Mesenchymal stem cell (in vitro differentiated cells and primary cell): ENCODE data around the gene THTPA. TPM values are rescaled to one million over a fixed set of nuclear protein-coding genes. Genes with fewer than 3 reads are reported as not detected.
A peak's percentile ranks its signal among the peaks of the same experiment; 100 is the strongest.

ENCODE experiments used
- DNase-seq: peaks from one replicate; pipeline ENCODE4 v3.0.0-alpha.2; 2013
- H2AFZ ChIP-seq: one replicate; pipeline ENCODE4 v1.6.1; 2013; ENCODE audit warnings: low read depth, mild to moderate bottlenecking, control low read depth, inconsistent platforms, low read length, moderate library complexity
- H2AK5ac ChIP-seq: 2 replicates; pipeline ENCODE4 v1.6.1; 2013; ENCODE audit warnings: low read length, moderate library complexity, mild to moderate bottlenecking, inconsistent platforms; ENCODE audit not compliant: severe bottlenecking
- H2BK120ac ChIP-seq: one replicate; pipeline ENCODE4 v1.6.1; 2013; ENCODE audit warnings: low read depth, mild to moderate bottlenecking, inconsistent platforms, low read length, moderate library complexity
- H2BK12ac ChIP-seq, 2 experiments: one replicate each; pipeline ENCODE4 v1.6.1; 2013; ENCODE audit warnings: inconsistent platforms in 2 of 2, low read length in 2 of 2, mild to moderate bottlenecking in 2 of 2, moderate library complexity in 2 of 2, control low read depth in 1 of 2
- H2BK15ac ChIP-seq: one replicate; pipeline ENCODE4 v1.6.1; 2013; ENCODE audit warnings: mild to moderate bottlenecking, low read depth, inconsistent platforms; ENCODE audit not compliant: poor library complexity, severe bottlenecking
- H2BK5ac ChIP-seq: 2 replicates; pipeline ENCODE4 v1.6.1; 2013; ENCODE audit warnings: low read depth, mild to moderate bottlenecking, low read length, control low read depth, inconsistent platforms; ENCODE audit not compliant: poor library complexity, severe bottlenecking
- H3K14ac ChIP-seq, 2 experiments: one replicate each; pipeline ENCODE4 v1.6.1; 2013; ENCODE audit warnings: inconsistent platforms in 2 of 2, low read length in 2 of 2, control low read depth in 1 of 2, mild to moderate bottlenecking in 1 of 2, moderate library complexity in 1 of 2
- H3K18ac ChIP-seq, 2 experiments: one replicate each; pipeline ENCODE4 v1.6.1; 2013; ENCODE audit warnings: inconsistent platforms in 2 of 2, low read length in 2 of 2, control low read depth in 1 of 2, low read depth in 1 of 2, mild to moderate bottlenecking in 1 of 2
- H3K23ac ChIP-seq, 2 experiments: one replicate each; pipeline ENCODE4 v1.6.1; 2013; ENCODE audit warnings: inconsistent platforms in 2 of 2, low read length in 2 of 2, mild to moderate bottlenecking in 2 of 2, moderate library complexity in 2 of 2, control low read depth in 1 of 2
- H3K27ac ChIP-seq: 2 replicates; pipeline ENCODE4 v1.5.1; 2013; ENCODE audit warnings: mild to moderate bottlenecking, moderate library complexity, low read length, control low read depth, inconsistent platforms; ENCODE audit not compliant: poor library complexity, severe bottlenecking
- H3K27me3 ChIP-seq, 2 experiments: 2 replicates each; pipeline versions ENCODE4 v1.6.1 to v1.7.0; 2013; ENCODE audit warnings: low read length in 2 of 2, mild to moderate bottlenecking in 2 of 2, moderate library complexity in 2 of 2, control low read depth in 1 of 2, inconsistent platforms in 1 of 2; ENCODE audit not compliant: control insufficient read depth in 1 of 2, insufficient read depth in 1 of 2
- H3K36me3 ChIP-seq, 2 experiments: 2 replicates each; pipeline versions ENCODE4 v1.6.1 to v1.7.0; 2013; ENCODE audit warnings: low read length in 2 of 2, control low read depth in 1 of 2, inconsistent platforms in 1 of 2, low read depth in 1 of 2, mild to moderate bottlenecking in 1 of 2; ENCODE audit not compliant: insufficient read depth in 2 of 2, control insufficient read depth in 1 of 2
- H3K4ac ChIP-seq, 2 experiments: one replicate each; pipeline ENCODE4 v1.6.1; 2013; ENCODE audit warnings: inconsistent platforms in 2 of 2, low read length in 2 of 2, mild to moderate bottlenecking in 2 of 2, moderate library complexity in 2 of 2, control low read depth in 1 of 2, low read depth in 1 of 2
- H3K4me1 ChIP-seq: 2 replicates; pipeline ENCODE4 v1.6.1; 2013; ENCODE audit warnings: low read depth, low read length, control low read depth; ENCODE audit not compliant: control insufficient read depth, insufficient read depth
- H3K4me2 ChIP-seq: 2 replicates; pipeline ENCODE4 v1.6.1; 2013; ENCODE audit warnings: low read length, mild to moderate bottlenecking, inconsistent platforms; ENCODE audit not compliant: poor library complexity, severe bottlenecking
- H3K4me3 ChIP-seq, 2 experiments: 2 replicates each; pipeline versions ENCODE4 v1.5.1 to v1.7.0; 2013; ENCODE audit warnings: low read length in 2 of 2, mild to moderate bottlenecking in 2 of 2, control low read depth in 1 of 2, low read depth in 1 of 2; ENCODE audit not compliant: insufficient read depth in 1 of 2
- H3K79me1 ChIP-seq: replicated peaks from 2 replicates; pipeline ENCODE4 v1.6.1; 2013; ENCODE audit warnings: mild to moderate bottlenecking, control low read depth, low read length, inconsistent platforms; ENCODE audit not compliant: poor library complexity, severe bottlenecking
- H3K9ac ChIP-seq: 2 replicates; pipeline ENCODE4 v1.7.0; 2013; ENCODE audit warnings: mild to moderate bottlenecking, low read length, moderate library complexity
- H3K9me3 ChIP-seq: 2 replicates; pipeline ENCODE4 v1.7.0; 2013; ENCODE audit warnings: mild to moderate bottlenecking, low read length; ENCODE audit not compliant: control insufficient read depth
- H4K8ac ChIP-seq: one replicate; pipeline ENCODE4 v1.6.1; 2013; ENCODE audit warnings: inconsistent platforms, mild to moderate bottlenecking, low read length, moderate library complexity
- H4K91ac ChIP-seq: one replicate; pipeline ENCODE4 v1.6.1; 2013; ENCODE audit warnings: mild to moderate bottlenecking, low read length, inconsistent platforms
- whole genome bisulfite sequencing: methylation state at CpG from one replicate; pipeline ENCODE4 v1.1.7; 2013; ENCODE audit warnings: mixed read lengths; 5-methylcytosine and 5-hydroxymethylcytosine counted together
- polyA plus RNA-seq, 2 experiments: library from polyadenylated mRNA; stranded (reverse); fragments of 200-250 nt; gene quantifications; one replicate each; pipeline ENCODE4 v1.2.3, GENCODE V29; 2013

The THTPA gene, protein sequence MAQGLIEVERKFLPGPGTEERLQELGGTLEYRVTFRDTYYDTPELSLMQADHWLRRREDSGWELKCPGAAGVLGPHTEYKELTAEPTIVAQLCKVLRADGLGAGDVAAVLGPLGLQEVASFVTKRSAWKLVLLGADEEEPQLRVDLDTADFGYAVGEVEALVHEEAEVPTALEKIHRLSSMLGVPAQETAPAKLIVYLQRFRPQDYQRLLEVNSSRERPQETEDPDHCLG
- 7.2 TPM for polyA plus RNA-seq (2013, experiment 1 of 2)
- polyA plus RNA-seq (2013, experiment 2 of 2), result 7.1 TPM

DNA sequence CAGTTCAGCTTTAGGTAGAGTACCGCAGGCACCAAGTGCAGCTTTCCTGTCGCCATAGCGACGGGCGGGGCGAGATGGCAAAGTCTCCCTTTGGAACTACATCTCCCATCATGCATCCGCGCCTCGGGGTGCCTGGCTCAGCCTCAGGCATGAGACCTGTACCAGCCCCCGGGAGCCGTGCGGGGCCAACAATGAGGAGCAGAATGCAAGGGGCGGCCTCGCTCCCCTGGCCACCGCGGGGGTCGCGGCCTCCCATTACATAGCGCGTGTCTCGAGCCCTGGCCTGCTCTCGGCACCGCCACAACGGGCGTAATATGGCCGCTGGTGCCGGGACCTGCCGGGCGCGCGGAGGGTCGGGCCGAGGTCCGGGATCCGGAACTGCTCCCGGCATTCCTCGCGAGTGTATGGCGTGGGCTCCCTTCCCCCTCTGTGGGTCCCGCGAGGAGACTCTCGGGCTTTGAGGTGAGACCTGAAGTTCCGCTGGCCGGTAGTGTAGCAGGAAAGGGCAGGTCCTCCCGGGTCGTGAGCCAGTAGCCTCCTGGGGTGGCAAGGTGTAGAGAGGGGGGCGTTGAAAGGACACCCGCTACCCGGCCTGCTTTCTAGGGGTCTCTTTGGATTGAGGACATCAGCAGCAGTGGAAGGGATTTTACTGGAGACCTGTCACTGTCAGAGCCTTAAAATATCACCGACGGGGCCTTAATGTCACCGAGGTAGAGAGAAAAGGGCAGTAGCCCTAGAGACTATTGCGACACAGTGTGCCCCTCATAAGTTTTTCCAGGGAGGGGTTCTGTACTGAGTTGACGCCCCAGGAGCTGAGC lies at the start of gene THTPA:
TSS of gene THTPA (plus strand) at position 390 of the 818 bp plus-strand sequence. CDS start 487 bp downstream, outside the sequence.
- peaks cover 27 to 32% of the 10 kb centered on the region in 2 experiments for H3K36me3 ChIP-seq
- H2BK120ac ChIP-seq, result peak within 1 kb of the TSS; percentile 69
- H3K27ac ChIP-seq, result peak within 1 kb of the TSS; percentile 59
- peak within 1 kb of the TSS; percentile 99 for H3K9ac ChIP-seq
- H3K27me3 ChIP-seq, result no peaks in the 10 kb centered on the region
- H2AK5ac ChIP-seq, result peak within 1 kb of the TSS; percentile 11
- peak within 1 kb of the TSS in 1 of 2 experiments; percentile 77 for H3K23ac ChIP-seq
- peak within 1 kb of the TSS; percentile 66 for H2BK5ac ChIP-seq
- H2AFZ ChIP-seq, result peak within 1 kb of the TSS; percentile 95
- H3K4me1 ChIP-seq, result peaks cover 14% of the 10 kb centered on the region
- H3K14ac ChIP-seq, result peak within 1 kb of the TSS in 1 of 2 experiments; percentile 99
- H2BK15ac ChIP-seq, result peak within 1 kb of the TSS; percentile 87
- peak within 1 kb of the TSS; percentile 76 for H3K4me2 ChIP-seq
- H4K91ac ChIP-seq, result peak within 1 kb of the TSS; percentile 93
- H3K4ac ChIP-seq, result peak within 1 kb of the TSS in 1 of 2 experiments; percentile 91
- WGBS, result 3% methylated on average over 53 of the region's 54 CpGs
- H3K18ac ChIP-seq, result peak within 1 kb of the TSS; percentile 96 to 99
- H3K79me1 ChIP-seq, result peaks cover 23% of the 10 kb centered on the region
- H3K9me3 ChIP-seq, result no peaks in the 10 kb centered on the region
- peak within 1 kb of the TSS; percentile 80 to 96 for H3K4me3 ChIP-seq
- H4K8ac ChIP-seq, result peak within 1 kb of the TSS; percentile 92
- peak within 1 kb of the TSS in 1 of 2 experiments; percentile 87 for H2BK12ac ChIP-seq
- peak; percentile 94 for DNase-seq

DNA sequence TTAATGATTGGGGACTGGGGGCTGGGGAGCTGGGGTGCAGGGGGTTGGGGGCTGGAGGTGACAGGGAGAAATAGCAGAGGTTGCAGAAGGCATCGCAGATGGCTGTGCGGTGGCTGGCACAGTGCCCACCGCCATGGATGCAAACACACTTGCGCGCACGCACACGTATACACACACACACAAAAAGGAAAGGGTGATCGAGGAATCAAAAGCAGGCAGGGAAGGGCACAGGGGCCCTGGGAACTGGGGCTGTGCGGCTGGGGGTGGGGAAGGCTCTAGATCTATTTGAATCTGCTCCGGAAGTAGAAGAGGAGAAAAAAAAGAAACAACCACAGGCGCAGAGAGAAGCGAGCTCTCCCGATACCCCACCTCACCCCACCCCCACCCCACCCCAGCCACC lies 43.9 kb upstream of the THTPA start:
- H3K4me1 ChIP-seq, result peaks cover 1% of the 10 kb centered on the region
- H3K4me3 ChIP-seq, result no peak overlapping the region
- H3K9ac ChIP-seq, result no peak overlapping the region
- H2BK15ac ChIP-seq, result no peak overlapping the region
- no peaks in the 10 kb centered on the region for H3K27me3 ChIP-seq
- no peak overlapping the region for H4K91ac ChIP-seq
- no peak overlapping the region for H3K4ac ChIP-seq
- DNase-seq, result no peak
- no peak overlapping the region for H2AK5ac ChIP-seq
- peaks cover 0 to 14% of the 10 kb centered on the region in 2 experiments for H3K36me3 ChIP-seq
- H2BK12ac ChIP-seq, result no peak overlapping the region
- H3K14ac ChIP-seq, result no peak overlapping the region
- 96% methylated on average over 8 of the region's 13 CpGs for WGBS
- H2AFZ ChIP-seq, result no peak overlapping the region
- no peak overlapping the region for H3K4me2 ChIP-seq
- no peaks in the 10 kb centered on the region for H3K79me1 ChIP-seq
- H4K8ac ChIP-seq, result no peak overlapping the region
- H3K23ac ChIP-seq, result no peak overlapping the region
- H3K27ac ChIP-seq, result no peak overlapping the region
- H3K18ac ChIP-seq, result no peak overlapping the region
- H2BK120ac ChIP-seq, result no peak overlapping the region
- H2BK5ac ChIP-seq, result no peak overlapping the region
- no peaks in the 10 kb centered on the region for H3K9me3 ChIP-seq

DNA sequence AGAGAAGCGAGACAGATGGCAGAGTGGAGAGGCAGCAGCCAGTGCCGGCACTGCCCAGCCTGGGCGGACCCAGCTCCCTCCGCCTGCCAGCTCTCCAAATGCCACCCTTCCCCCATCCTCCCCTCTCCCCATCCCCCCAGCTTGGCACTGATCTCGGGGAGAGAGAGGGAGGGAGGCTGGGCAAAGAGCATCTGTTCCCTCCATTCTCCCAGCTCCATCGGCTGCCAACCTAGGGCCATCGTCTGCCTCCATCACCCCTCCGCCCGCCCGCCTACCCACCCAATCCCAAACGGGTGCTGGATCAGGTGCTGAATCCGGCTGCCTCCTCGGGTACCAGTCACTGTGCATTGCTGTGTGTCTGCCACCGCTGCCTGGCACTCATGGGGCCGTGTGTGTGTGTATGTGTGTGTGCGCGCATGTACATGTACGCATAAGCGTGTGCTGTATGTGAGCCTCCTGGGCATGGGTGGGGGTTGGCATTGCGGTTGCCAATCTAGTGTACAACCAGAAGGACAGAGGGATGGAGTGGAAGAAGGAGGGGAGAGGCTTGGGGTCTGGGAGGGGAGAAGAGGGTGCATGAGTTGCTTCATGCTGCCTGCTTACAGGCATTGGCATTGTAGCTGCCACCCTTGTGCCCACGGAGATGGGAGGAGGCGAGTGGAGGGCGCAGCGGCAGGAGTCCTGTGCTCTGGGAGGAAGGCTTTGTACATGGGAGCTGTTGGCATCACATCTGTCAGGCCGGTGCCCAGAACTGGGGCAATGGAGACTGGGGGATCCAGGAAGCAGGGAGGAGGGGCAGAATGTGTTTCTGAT lies 42.9 kb upstream of the THTPA start:
- Histone ChIP-seq H3K4me1 (peaks cover 1% of the 10 kb centered on the region), H3K14ac (no peak overlapping the region), H3K4ac (no peak overlapping the region), H3K4me2 (no peak overlapping the region), H3K36me3 (peaks cover 0 to 14% of the 10 kb centered on the region in 2 experiments), H2BK15ac (no peak overlapping the region), H2BK5ac (no peak overlapping the region), H3K27me3 (no peaks in the 10 kb centered on the region), H2BK120ac (no peak overlapping the region), H3K9ac (no peak overlapping the region), H4K8ac (no peak overlapping the region), H2AFZ (no peak overlapping the region), H3K23ac (peak overlapping the region in 1 of 2 experiments; percentile 3), H3K79me1 (no peaks in the 10 kb centered on the region), H3K9me3 (no peaks in the 10 kb centered on the region), H4K91ac (peak overlapping the region; percentile 29), H3K27ac (no peak overlapping the region), H3K18ac (no peak overlapping the region), H3K4me3 (peak overlapping the region in 1 of 2 experiments; percentile 30), H2AK5ac (no peak overlapping the region), H2BK12ac (no peak overlapping the region)
- 88% methylated on average over 19 of the region's 25 CpGs for WGBS
- no peak for DNase-seq
